Keratinocyte (primary cell): ENCODE results near the gene PRDX1.

Experiments used
- CTCF ChIP-seq, 3 experiments: IDR thresholded peaks in 1 of 3; conservative IDR thresholded peaks in 1 of 3; optimal IDR thresholded peaks in 1 of 3; 2 replicates in 2 of 3; 3 replicates in 1 of 3; pipeline versions ENCODE3 to v1.5.1; 2011; ENCODE audit warnings: low read length in 3 of 3, mild to moderate bottlenecking in 3 of 3, moderate library complexity in 2 of 3, control low read depth in 1 of 3, inconsistent platforms in 1 of 3; ENCODE audit not compliant: insufficient read depth in 2 of 3; ENCODE audit errors: extremely low read depth in 1 of 3
- EZH2 ChIP-seq: IDR thresholded peaks from one replicate; pipeline ENCODE4 v1.6.1; 2012; ENCODE audit warnings: inconsistent platforms, mild to moderate bottlenecking, low read length, moderate library complexity

GRCh38 chr1:45535988-45536766 lies 14.5 kb upstream of the PRDX1 start:
- no peak for TF ChIP-seq CTCF (optimal IDR thresholded peaks at IDR 0.05 in 1 of 3, IDR thresholded peaks at IDR 0.05 in 1 of 3, conservative IDR thresholded peaks at IDR 0.05 in 1 of 3; ENCODE audit: extremely low read depth in 1 of 3, insufficient read depth in 2 of 3, low read length in 3 of 3)
- TF ChIP-seq EZH2, result no peak
